Fibroblast of mammary gland (primary cell): ENCODE results near the gene ZYX.
"Not testable (repeated sequence)": the region's sequence is repeated elsewhere in the genome, so short reads cannot be mapped to it uniquely, and the experiment has no call there.

ENCODE experiments used
- DNase-seq: peaks from one replicate; pipeline ENCODE4 v3.0.0-alpha.2; 2010; ENCODE audit warnings: low read depth
- H3K4me3 ChIP-seq: 2 replicates; pipeline ENCODE4 v1.5.1; 2011; ENCODE audit warnings: low read depth, mild to moderate bottlenecking, low read length, moderate library complexity; ENCODE audit not compliant: control insufficient read depth
- TF ChIP-seq, protein P1 (sequence below): conservative IDR thresholded peaks from 2 replicates; pipeline ENCODE4 v1.5.1; 2011; ENCODE audit warnings: low read depth, low read length, inconsistent platforms; ENCODE audit not compliant: control insufficient read depth, insufficient read depth

The ZYX gene

DNA sequence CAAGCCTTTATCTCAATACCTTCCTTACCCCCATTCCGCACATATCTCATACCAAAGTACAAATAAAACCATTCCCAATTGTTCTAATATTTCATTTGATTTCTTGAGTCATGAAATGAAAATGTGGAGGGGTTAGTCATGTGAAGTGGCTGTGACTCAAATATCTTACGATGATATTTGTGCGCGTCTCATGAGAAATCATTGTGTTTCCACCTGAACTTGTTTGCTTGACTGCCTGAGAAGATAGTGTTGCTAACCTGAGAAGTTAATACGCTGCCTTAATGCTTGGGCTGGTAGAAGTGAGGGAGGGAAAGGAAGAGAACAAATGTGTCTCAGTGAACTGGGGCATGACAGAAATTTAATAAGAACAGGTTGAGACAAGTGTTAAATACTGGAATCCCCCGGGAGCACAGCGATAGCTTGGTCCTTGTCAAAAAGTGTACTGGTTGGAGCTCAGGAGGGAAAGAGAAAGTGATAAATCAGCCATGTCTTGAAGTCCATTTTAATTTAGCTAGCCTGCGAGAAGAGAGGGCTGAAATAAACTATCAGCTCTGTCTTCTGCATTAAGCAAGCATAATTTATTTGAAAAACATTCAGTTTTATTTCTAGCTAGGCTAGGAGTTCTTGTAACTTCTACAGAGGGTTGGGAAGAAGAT is 34.7 kb downstream of the ZYX start:
- DNase-seq = peak; percentile 68
- TF ChIP-seq, protein P1, sequence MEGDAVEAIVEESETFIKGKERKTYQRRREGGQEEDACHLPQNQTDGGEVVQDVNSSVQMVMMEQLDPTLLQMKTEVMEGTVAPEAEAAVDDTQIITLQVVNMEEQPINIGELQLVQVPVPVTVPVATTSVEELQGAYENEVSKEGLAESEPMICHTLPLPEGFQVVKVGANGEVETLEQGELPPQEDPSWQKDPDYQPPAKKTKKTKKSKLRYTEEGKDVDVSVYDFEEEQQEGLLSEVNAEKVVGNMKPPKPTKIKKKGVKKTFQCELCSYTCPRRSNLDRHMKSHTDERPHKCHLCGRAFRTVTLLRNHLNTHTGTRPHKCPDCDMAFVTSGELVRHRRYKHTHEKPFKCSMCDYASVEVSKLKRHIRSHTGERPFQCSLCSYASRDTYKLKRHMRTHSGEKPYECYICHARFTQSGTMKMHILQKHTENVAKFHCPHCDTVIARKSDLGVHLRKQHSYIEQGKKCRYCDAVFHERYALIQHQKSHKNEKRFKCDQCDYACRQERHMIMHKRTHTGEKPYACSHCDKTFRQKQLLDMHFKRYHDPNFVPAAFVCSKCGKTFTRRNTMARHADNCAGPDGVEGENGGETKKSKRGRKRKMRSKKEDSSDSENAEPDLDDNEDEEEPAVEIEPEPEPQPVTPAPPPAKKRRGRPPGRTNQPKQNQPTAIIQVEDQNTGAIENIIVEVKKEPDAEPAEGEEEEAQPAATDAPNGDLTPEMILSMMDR = no peak
- H3K4me3 ChIP-seq = no peak overlapping the region

DNA sequence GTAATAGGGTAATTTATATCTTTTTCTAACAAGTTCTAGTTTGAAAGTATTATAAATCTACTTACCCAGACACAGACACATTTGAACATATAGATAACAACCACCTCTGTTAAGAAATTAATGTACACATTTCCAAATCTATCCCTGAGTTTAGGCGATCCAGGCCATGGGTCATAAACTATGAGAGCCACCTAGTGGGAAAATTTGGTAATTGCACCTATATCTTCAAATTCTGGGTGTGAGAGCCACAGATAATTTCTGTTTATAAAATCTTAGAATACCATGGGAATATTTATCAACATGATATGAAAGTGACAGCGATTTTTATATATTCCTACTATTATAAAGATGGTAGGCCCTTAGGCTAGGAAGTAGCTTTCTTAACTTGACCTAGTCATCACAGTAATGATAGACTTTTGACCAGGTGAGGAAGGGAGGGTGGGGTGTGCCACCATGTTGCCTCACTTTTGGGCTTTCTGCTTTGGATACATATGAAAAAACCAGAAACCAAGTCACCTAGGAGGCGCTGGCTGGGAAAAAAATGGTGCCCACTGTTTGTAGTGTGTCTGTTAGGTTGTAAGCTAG is 35.5 kb downstream of the ZYX start:
- no peak overlapping the region for H3K4me3 ChIP-seq
- DNase-seq = peak; percentile 69
- TF ChIP-seq, protein P1 = peak; percentile 85

DNA sequence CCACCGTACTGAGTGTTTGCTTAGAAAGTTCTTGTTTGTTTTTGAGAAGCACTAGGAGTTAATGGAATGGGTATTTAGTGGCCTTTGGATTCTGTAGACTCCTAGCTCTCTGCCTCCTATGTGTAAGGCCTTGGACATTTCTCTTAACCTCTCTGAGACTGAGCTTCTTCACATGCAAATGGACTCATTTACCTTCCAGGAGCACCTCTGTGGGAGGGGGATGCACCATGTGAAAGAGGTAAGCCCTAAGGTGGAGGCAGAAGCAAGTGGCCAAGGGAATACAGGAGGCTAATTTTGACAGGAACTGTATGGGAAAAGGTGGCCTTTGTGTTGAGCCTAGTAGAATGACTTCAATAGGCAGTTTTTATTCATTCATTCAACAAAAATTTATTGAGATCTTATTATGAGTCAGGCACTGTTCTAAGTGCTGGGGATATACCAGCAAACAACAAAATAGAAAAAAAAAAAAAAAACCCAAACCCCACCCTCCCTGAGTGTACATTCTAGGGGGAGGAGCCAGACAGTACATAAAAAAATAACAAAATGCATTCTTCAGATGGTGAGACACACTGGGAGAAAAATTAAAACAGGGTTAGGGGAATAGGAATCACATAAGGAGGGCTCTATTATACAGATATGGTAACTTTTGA is 36.7 kb downstream of the ZYX start:
- TF ChIP-seq, protein P1 = no peak
- no peak overlapping the region for H3K4me3 ChIP-seq
- peak; percentile 56 for DNase-seq

DNA sequence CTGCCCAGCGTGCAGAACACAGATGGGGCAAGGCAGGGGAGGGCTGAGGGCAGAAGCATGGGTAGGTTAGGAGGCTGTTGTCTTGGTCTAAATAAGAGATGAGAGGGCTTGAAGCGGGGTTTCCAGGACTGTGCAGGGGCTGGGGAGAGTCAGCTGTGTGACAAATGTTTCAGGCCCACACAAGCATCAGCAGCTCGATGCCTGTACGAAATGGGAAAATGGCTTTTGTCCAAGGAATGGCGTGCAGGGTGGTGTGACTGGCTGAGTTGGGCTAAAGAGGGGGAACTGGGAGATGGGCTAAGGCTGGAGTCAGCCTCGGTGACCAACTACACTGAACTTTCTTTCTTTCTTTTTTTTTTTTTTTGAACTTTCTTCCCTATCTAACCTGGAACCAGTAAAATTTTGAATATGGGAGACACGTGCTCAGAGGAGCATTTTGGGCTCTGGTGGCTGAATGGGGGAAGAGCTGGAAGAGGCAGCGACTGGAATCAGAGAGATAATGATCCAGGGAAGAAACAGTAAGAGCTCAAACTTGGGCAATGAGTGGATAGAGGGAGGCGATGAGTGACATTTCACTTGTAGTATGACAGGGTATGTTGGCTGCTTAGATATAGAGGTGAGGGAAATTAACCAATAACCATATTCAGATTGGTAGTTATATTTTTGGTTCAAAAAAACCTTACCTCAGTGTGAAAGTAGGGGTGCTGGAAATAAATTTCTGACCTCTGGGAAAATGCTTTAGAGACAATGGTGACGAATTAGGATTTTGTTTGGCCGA is 37.7 kb downstream of the ZYX start:
- no peak for DNase-seq
- TF ChIP-seq, protein P1 = no peak
- no peak overlapping the region for H3K4me3 ChIP-seq

DNA sequence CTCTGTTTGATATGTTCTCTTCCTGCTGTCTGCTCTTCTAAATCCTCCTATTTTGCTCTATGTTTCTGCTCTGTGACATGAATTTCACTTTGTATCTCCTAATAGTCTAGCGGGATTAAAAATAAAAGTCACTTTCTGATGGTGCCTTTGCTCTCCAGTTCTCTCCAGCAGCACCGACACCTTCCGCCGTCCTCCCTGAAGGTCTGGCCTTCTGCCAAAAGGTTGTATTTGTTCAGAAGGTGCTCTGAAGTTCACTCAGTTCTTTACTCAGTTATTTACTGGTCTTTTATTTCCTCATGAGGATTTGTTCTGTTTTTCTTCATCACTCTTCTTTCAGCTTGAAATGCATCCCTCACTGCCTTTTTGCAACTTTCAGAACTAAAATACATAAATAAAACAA is 38.7 kb downstream of the ZYX start:
- no peak for DNase-seq
- TF ChIP-seq, protein P1 = no peak
- H3K4me3 ChIP-seq = no peak overlapping the region

DNA sequence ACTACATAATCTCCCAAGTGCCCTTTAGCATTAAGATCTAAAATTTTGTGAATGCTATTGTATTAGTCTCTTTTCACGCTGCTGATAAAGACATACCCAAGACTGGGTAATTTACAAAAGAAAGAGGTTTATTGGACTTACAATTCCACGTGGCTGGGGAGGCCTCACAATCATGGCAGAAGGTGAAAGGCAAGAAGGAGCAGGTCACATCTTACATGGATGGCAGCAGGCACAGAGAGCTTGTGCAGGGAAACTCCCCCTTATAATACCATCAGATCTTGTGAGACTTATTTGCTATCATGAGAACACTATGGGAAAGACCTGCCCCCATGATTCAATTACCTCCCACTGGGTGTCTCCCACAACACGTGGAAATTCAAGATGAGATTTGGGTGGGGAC is 39.5 kb downstream of the ZYX start:
- DNase-seq, H3K4me3 ChIP-seq: not testable (repeated sequence)

DNA sequence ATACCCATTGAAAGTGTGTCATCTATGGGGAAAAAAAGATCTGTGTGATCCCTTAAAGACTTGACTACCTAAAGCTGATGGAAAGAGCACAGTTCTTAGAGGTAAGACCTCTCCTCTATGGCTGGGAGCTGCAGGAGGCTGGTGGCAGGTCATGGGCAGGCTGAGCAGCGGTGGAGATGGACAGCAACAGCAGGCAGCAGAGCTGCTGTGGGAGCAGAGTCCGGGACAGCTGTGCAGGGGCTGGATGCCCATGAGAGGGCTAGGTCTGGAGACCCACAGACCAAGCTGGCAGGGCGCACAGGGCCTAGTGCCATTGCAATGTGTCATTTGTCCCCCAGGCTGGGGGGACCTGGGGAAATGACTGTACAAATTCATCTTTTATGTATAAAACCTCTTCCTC is 40.9 kb downstream of the ZYX start:
- no peak for DNase-seq
- H3K4me3 ChIP-seq = no peak overlapping the region
- TF ChIP-seq, protein P1 = no peak

DNA sequence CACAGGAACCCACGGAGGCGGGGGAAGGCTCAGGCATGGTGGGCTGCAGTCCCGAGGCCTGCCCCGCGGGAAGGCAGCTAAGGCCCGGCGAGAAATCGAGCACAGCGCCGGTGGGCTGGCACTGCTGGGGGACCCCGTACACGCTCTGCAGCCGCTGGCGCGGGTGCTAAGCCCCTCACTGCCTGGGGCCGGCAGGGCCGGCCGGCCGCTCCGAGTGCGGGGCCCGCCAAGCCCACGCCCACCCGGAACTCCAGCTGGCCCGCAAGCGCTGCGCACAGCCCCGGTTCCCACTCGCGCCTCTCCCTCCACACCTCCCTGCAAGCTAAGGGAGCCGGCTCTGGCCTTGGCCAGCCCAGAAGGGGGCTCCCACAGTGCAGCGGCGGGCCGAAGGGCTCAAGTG is 43.3 kb downstream of the ZYX start:
- H3K4me3 ChIP-seq, DNase-seq: not testable (repeated sequence)
